DMS79 (cell line): Measurements from ENCODE around the gene CDH12.
"Not testable (repeated sequence)": the region's sequence is repeated elsewhere in the genome, so short reads cannot be mapped to it uniquely, and the experiment has no call there.

ENCODE experiments used
- DNase-seq: peaks from one replicate; lab custom pipeline; 2025; lab: John Stamatoyannopoulos, UW

CDH12 gene

GRCh38 chr5:22560147-22560546 is 293.0 kb downstream of the CDH12 start:
- no peak for DNase-seq

DNA sequence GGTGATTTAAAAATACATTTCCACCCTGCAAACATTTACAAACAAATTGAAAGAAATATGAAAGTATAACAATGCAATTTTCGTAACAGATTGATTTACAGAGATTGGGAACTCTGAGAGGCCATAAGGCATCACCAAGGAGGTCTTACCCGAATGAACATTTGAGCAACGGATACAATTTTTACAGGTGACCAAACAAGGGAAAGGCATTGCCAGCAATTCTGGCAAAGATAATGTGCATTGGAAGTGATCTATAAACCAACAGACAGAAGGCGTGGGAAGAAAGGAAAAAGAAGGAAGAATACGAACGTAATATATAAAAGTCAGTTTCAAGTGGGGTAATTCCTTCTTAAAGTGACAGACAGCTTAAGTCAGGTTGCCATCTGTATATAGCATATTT is 295.9 kb downstream of the CDH12 start:
- DNase-seq, result no peak

DNA sequence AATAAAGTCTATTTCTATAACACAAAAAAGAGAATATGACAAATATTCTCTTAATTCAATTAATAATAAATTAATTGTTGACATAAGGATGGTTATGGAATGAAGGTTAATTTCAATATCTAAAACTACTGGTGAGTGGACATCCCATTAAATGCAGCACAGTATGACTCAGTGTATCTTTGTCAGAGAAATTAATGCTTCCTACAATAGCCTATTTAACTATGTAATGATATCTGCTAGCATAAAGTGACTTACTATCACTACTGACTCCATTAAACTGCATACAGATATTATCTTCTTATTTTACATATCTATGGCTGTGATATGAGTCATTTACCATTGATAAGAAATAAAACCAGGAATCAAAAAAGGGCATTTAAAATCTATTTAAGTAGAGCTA is 298.7 kb downstream of the CDH12 start:
- DNase-seq, result no peak

- no peak for DNase-seq
These were observed 303.1 kb downstream of the CDH12 start for GRCh38 chr5:22549876-22550671.

DNA sequence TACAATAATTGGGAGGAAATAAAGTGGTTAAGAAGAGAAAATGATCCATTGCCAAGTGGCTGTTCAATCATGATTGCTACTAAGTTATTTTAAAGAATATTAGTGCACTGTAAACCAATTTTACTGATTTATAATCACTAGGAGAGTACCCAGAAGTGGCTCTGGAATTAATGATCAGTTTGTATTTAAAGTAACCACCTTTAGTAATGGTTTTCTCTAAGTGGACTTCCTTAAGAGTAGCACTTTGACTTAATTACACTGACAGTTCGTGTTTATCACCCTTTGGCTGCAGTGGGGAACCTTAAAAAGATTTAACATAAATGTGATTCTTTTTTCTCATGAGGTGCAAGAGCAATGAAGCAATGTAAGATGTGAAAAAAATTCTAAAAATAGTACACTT is 310.8 kb downstream of the CDH12 start:
- no peak for DNase-seq

GRCh38 chr5:22541037-22541436 is 312.1 kb downstream of the CDH12 start:
- no peak for DNase-seq

DNA sequence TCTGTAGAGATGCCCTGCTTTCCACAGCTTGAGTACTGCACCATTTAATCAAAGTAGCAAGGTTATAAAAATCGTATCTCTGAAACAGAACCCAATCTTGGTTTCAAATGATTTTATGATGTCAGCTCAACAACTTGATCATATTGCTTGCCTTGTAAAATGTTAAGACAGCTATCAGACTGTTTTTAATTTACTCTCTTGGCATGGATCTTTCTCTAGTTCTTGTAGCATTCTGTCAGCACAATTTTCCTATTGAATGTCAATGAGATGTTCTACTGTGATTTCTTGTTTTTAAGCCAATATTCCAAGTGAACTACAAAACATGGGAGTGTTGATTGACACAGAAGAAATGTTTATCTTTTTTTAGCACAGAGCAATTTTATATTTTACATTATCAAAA is 313.4 kb downstream of the CDH12 start:
- no peak for DNase-seq

GRCh38 chr5:22531986-22532385 is 321.2 kb downstream of the CDH12 start:
- no peak for DNase-seq

DNA sequence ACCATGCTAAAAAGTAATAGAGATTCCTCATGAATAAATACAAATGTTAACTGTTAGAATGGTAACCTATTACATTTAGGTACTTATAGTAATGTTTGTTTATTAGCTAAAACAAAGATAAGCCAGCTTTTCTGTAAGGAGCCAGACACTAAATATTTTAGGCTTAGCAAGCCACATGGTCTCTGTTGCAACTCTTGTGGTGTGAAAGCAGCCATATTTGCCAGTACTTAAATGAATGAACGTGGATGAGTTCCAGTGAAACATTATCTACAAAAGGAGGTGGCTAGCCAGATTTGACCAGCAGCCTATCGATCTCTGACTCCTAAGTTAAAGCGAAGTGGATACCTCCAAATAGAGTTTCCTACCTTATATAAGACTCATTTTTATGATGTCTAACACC is 331.6 kb downstream of the CDH12 start:
- DNase-seq, result no peak

DNA sequence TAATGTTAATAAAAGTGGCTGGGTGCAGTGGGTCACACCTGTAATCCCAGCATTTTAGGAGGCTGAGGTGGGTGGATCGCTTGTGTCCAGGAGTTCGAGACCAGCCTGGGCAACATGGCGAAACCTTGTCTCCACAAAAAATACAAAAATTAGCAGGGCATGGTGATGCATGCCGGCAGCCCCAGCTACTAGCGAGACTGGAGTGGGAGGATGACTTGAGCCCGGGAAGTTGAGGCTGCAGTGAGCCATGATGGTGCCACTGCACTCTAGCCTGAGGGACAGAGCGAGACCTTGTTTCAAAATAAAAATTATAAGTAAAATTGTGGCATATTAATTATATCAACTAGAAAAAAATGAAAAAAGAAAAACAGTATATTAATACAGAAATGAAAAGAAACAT is 336.6 kb downstream of the CDH12 start:
- not testable (repeated sequence) for DNase-seq

DNA sequence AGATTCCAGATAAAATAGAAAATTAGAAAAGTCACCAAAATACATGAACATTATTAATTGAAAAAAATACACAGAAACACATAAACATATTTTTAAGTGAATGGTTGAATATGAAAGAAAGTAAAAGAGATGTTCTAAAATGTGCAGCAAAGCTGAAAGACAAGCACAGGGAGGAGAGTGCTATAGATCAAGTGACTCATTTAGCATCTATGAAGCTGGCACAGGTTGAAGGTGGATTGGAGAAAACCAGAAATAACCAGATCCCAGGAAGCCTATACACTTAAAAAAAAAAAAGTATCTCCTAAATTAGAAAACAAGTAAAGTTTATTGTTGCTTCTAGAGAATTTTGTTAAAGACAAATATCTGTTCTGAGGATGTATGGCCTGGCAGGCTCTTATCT is 338.9 kb downstream of the CDH12 start:
- no peak for DNase-seq

DNA sequence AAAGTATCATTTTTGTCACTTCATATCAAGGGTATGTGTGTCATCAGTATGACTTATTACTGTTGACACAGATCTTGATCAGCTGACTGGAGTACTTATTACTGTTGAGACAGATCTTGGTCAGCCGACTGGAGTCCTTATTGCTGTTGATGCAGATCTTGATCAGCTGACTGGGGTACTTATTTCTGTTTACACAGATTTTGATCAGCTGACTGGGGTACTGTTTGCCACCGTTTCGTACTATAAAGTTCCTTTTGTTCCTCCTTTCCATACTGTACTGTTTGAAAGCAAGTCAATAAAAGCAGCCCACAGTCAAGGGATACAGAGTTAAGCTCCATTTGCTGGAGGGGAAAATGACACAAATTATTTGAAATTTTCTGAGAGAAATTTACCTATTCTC is 347.3 kb downstream of the CDH12 start:
- DNase-seq, result no peak

GRCh38 chr5:22504411-22504810 is 348.7 kb downstream of the CDH12 start:
- no peak for DNase-seq

- DNase-seq, result no peak
These were observed 352.6 kb downstream of the CDH12 start for GRCh38 chr5:22500556-22500955.

DNA sequence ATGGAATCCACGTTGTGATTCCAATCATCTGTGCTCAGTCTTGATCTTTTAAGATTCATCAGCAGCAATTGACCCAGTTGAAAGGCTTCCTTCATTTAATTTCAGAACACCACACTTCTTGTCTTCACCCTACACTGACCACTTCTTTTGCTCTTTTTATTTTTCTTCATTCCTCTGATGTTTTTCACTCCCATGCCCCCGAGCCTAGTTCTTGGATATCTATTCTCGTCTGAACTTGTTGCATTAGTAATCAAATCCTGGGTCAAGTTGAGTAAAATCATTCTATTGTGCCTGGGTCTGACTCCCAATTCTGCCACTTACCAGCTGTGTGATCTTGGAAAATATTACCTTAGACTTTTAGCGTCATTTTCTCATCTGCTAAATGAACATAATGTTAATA is 356.5 kb downstream of the CDH12 start:
- no peak for DNase-seq

- no peak for DNase-seq
These were observed 358.0 kb downstream of the CDH12 start for GRCh38 chr5:22495016-22495720.

GRCh38 chr5:22488427-22488826 is 364.7 kb downstream of the CDH12 start:
- DNase-seq, result no peak

GRCh38 chr5:22480305-22480704 is 372.8 kb downstream of the CDH12 start:
- no peak for DNase-seq

GRCh38 chr5:22473886-22474285 is 379.3 kb downstream of the CDH12 start:
- no peak for DNase-seq

- no peak for DNase-seq
These were observed 382.0 kb downstream of the CDH12 start for GRCh38 chr5:22471154-22471553.

- no peak for DNase-seq
These were observed 382.7 kb downstream of the CDH12 start for GRCh38 chr5:22470408-22470807.

GRCh38 chr5:22465616-22466015 is 387.5 kb downstream of the CDH12 start:
- DNase-seq, result no peak

DNA sequence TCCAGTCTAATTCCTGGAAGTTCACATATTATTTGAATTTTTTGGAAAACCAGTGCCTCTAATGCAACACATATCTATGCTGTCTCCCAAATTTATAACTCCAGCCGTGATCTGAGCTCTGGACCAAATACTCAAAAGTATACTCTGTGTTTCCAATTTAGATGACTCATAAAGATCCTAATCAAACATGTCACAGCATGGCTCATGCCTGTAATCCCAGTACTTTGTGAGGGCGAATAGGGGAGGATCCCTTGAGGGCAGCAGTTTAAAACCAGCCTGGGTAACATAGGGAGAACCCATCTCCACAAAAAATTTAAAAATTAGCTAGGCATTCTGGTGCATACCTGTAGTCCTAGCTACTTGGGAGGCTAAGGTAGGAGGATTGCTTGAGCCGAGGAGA is 388.0 kb downstream of the CDH12 start:
- no peak for DNase-seq

GRCh38 chr5:22460189-22460588 is 393.0 kb downstream of the CDH12 start:
- no peak for DNase-seq
